GM12873 (cell line): ENCODE measurements around the gene AP3S2.

Source experiments
- CTCF ChIP-seq: IDR thresholded peaks from 2 replicates; pipeline ENCODE4 v1.5.1; 2012; ENCODE audit warnings: low read depth, mild to moderate bottlenecking, moderate library complexity, low read length, control low read depth; ENCODE audit not compliant: insufficient read depth; ENCODE audit errors: missing control alignments

Gene AP3S2

GRCh38 chr15:89926158-89926557 is 32.4 kb upstream of the AP3S2 start:
- no peak for TF ChIP-seq CTCF

- TF ChIP-seq CTCF = no peak
Observed at GRCh38 chr15:89917442-89918101, 23.8 kb upstream of the AP3S2 start.

- TF ChIP-seq CTCF = no peak
Observed at GRCh38 chr15:89916660-89917059, 22.9 kb upstream of the AP3S2 start.

GRCh38 chr15:89912674-89913396 is 19.0 kb upstream of the AP3S2 start, which contains the start of gene ARPIN:
Gene ARPIN (minus strand): TSS chr15:89912952. CDS start chr15:89912835, 117 bp downstream.
- TF ChIP-seq CTCF = no peak

- TF ChIP-seq CTCF = no peak
Observed at GRCh38 chr15:89912145-89912673, 18.4 kb upstream of the AP3S2 start.

GRCh38 chr15:89910891-89911626 is 17.3 kb upstream of the AP3S2 start:
- no peak for TF ChIP-seq CTCF

- TF ChIP-seq CTCF = peak; percentile 8
Observed at GRCh38 chr15:89909611-89910010, 15.8 kb upstream of the AP3S2 start.
